Right renal cortex interstitium (tissue), 3 donors: Measurements from ENCODE around the gene PEX6. TPM values are rescaled to one million over a fixed set of nuclear protein-coding genes. Genes with fewer than 3 reads are reported as not detected.
"Not testable (repeated sequence)": the region's sequence is repeated elsewhere in the genome, so short reads cannot be mapped to it uniquely, and the experiment has no call there.

Experiments
- DNase-seq, 3 donors: peaks; one replicate each; pipeline ENCODE4 v3.0.0-alpha.2; 2013; ENCODE audit warnings: low read depth in 3 of 3, low spot score in 2 of 3
- polyA plus RNA-seq, 3 donors: library from polyadenylated mRNA; unstranded; fragments of 120-200 nt; gene quantifications; one replicate each; pipeline ENCODE4 v1.2.1, GENCODE V29; 2013; ENCODE audit not compliant: insufficient read length in 3 of 3

PEX6 gene
- polyA plus RNA-seq, 3 donors, result 18.1 to 20.0 (median 18.7) TPM

GRCh38 chr6:42968783-42969182 is 10.2 kb downstream of the PEX6 start:
- no peak for DNase-seq

- DNase-seq, result no peak
Observed at GRCh38 chr6:42968126-42968701, 10.8 kb downstream of the PEX6 start.

GRCh38 chr6:42967228-42967627 is 11.8 kb downstream of the PEX6 start:
- no peak for DNase-seq

GRCh38 chr6:42966571-42966970 is 12.4 kb downstream of the PEX6 start:
- DNase-seq, result no peak

GRCh38 chr6:42963855-42964605 is 15.0 kb downstream of the PEX6 start:
- no peak for DNase-seq

GRCh38 chr6:42963179-42963854 is 15.7 kb downstream of the PEX6 start:
- DNase-seq, result no peak

GRCh38 chr6:42962502-42963178 is 16.3 kb downstream of the PEX6 start:
- DNase-seq, result no peak

- DNase-seq, result no peak
Observed at GRCh38 chr6:42962096-42962495, 16.9 kb downstream of the PEX6 start.

GRCh38 chr6:42961020-42961470 is 17.9 kb downstream of the PEX6 start:
- no peak for DNase-seq

- peak in 2 of 3 donors; percentile 30 to 36 for DNase-seq
Observed at GRCh38 chr6:42960243-42961019, 18.6 kb downstream of the PEX6 start, which contains the start of gene GNMT. GNMT (plus strand) TSS chr6:42960754; CDS start chr6:42960768, 14 bp downstream.

GRCh38 chr6:42959917-42960242 is 19.1 kb downstream of the PEX6 start:
- DNase-seq, result no peak

- DNase-seq, result no peak
Observed at GRCh38 chr6:42958125-42958524, 20.9 kb downstream of the PEX6 start.

GRCh38 chr6:42954405-42954804 is 24.6 kb downstream of the PEX6 start:
- not testable (repeated sequence) for DNase-seq

- DNase-seq, result no peak
Observed at GRCh38 chr6:42952389-42952788, 26.6 kb downstream of the PEX6 start.

- no peak for DNase-seq
Observed at GRCh38 chr6:42947950-42948349, 31.0 kb downstream of the PEX6 start.

GRCh38 chr6:42942444-42942843 is 36.5 kb downstream of the PEX6 start:
- no peak for DNase-seq

GRCh38 chr6:42941356-42941755 is 37.6 kb downstream of the PEX6 start:
- not testable (repeated sequence) for DNase-seq

GRCh38 chr6:42940493-42941045 is 38.4 kb downstream of the PEX6 start:
- DNase-seq, result no peak

- no peak for DNase-seq
Observed at GRCh38 chr6:42939810-42940167, 39.2 kb downstream of the PEX6 start.
